Ovary (tissue), 10 donors: ENCODE measurements around the gene CYP2E1. TPM values are rescaled to one million over a fixed set of nuclear protein-coding genes. Genes with fewer than 3 reads are reported as not detected.

ENCODE experiments used
- DNase-seq, 5 donors: peaks; one replicate each; pipeline ENCODE4 v3.0.0-alpha.2; 2019 to 2020
- H3K27ac ChIP-seq, 2 donors: fragments of 200-600 bp; one replicate each; pipeline versions ENCODE4 v1.5.1 to v1.8.0; 2019 to 2022
- H3K27me3 ChIP-seq: fragments of 200-600 bp; one replicate; pipeline ENCODE4 v1.8.0; 2022
- H3K36me3 ChIP-seq: fragments of 200-600 bp; sonication (generic); one replicate; pipeline ENCODE4 v1.5.1; 2019
- H3K4me1 ChIP-seq: one replicate; pipeline ENCODE4 v1.8.1; 2013; ENCODE audit warnings: mild to moderate bottlenecking, moderate library complexity; ENCODE audit not compliant: insufficient read depth
- H3K4me3 ChIP-seq: fragments of 200-600 bp; sonication (generic); one replicate; pipeline ENCODE4 v1.5.1; 2017
- H3K9me3 ChIP-seq, 2 donors: fragments of 200-600 bp in 1 of 2; sonication (generic) in 1 of 2; one replicate each; pipeline versions ENCODE4 v1.5.1 to v1.8.1; 2013 to 2019; ENCODE audit warnings: mild to moderate bottlenecking in 1 of 2, moderate library complexity in 1 of 2
- CTCF ChIP-seq, 3 donors: fragments of 450-650 bp in 2 of 3; fragments of 200-600 bp in 1 of 3; IDR thresholded peaks; one replicate each; pipeline versions ENCODE4 v1.5.1 to v1.8.0; 2016 to 2022; ENCODE audit warnings: antibody characterized with exemption in 3 of 3, mild to moderate bottlenecking in 1 of 3
- EP300 ChIP-seq: sonication (generic); formaldehyde crosslinking; IDR thresholded peaks from one replicate; pipeline ENCODE4 v1.6.1; 2017; ENCODE audit warnings: antibody characterized with exemption
- POLR2A ChIP-seq: fragments of 450-650 bp; IDR thresholded peaks from one replicate; pipeline ENCODE4 v1.6.1; 2017; ENCODE audit warnings: antibody characterized with exemption, mild to moderate bottlenecking, moderate library complexity
- WGBS, 3 donors: extraction: QIAGEN DNeasy Blood & Tissue Kit in 1 of 3; methylation state at CpG; one replicate each; pipeline versions ENCODE4 v1.1.5 to v1.1.7; 2013 to 2017; 5-methylcytosine and 5-hydroxymethylcytosine counted together
- intact Hi-C, 4 donors: fragments of 100-400 bp; cut with DNase I; formaldehyde crosslinking; loops; one replicate each; pipeline versions ENCODE4 v1.11.0 to v1.15.1; 2022 to 2023
- long read RNA-seq, 3 donors: library from polyadenylated mRNA in 2 of 3; unstranded in 2 of 3; transcript quantifications; one replicate each; pipeline ENCODE4 v2.0.0 and lab custom pipeline, GENCODE V29; 2021 to 2026
- polyA plus RNA-seq, 2 donors: library from polyadenylated mRNA; stranded (reverse); fragments of 200-250 nt in 1 of 2; fragments of 350-450 nt in 1 of 2; fragmentation: Illumina TruSeq in 1 of 2; extraction: RNeasy Lipid Tissue Mini Kit (QIAGEN cat#74804) in 1 of 2; gene quantifications; one replicate each; pipeline ENCODE4 v1.2.3, GENCODE V29; 2013 to 2014
- total RNA-seq, 7 donors: library from RNA; depleted of rRNA in 2 of 7; stranded (reverse); fragments of >200 nt in 2 of 7; fragmentation: NEBNext Ultra II Directional in 3 of 7; extraction: Animal tissue kit (Norgen Biotek cat#: 25700) in 3 of 7; gene quantifications; one replicate each; pipeline versions ENCODE4 v1.1.0 to v1.2.4, GENCODE V29; 2016 to 2023
- donor health status: DM: no; HTN: no; CAD: no; lungs with moderate emphysema.
- donor health status: DM: no; HTN: no; CAD: no.
- donor health status: Bipolar disorder and iron deficiency.
- donor health status: DM: yes; HTN: yes; CAD: no.
- donor health status: DM: no; HTN: no; CAD: no.
- donor health status: DM: yes; HTN: yes; CAD: no.

The CYP2E1 gene
- total RNA-seq (1 to 10 TPM in 6 of 7 donors, under 1 TPM in 1; 0.83 to 4.6 (median 3.7) TPM), polyA plus RNA-seq (1 to 10 TPM in 1 of 2 donors, under 1 TPM in 1; 0.96 to 1.6 TPM)
- long read RNA-seq, donor 1, partial matches to known transcripts, result 0 of 3 reads
- long read RNA-seq, donor 1, other reads (novel, unspliced or antisense), result 3 of 3 reads
- long read RNA-seq, donor 2, partial matches to known transcripts, result 94 of 111 reads
- long read RNA-seq, donor 2, other reads (novel, unspliced or antisense), result 17 of 111 reads
- long read RNA-seq, donor 3, partial matches to known transcripts, result 1 of 10 reads
- long read RNA-seq, donor 3, other reads (novel, unspliced or antisense), result 9 of 10 reads

GRCh38 chr10:133526957-133527588, at the start of gene CYP2E1:
TSS of gene CYP2E1 (plus strand) at chr10:133527363. CDS start at chr10:133527396, 33 bp downstream.
- Histone ChIP-seq H3K36me3 (no peaks in the 10 kb centered on the region), H3K27ac (no peak within 1 kb of the TSS), H3K4me1 (peaks cover 3% of the 10 kb centered on the region), H3K9me3 (peaks cover 0 to 4% of the 10 kb centered on the region in 2 donors), H3K27me3 (peaks cover 4% of the 10 kb centered on the region), H3K4me3 (no peak within 1 kb of the TSS)
- intact Hi-C loops, result no loop called here
- no peak for DNase-seq
- TF ChIP-seq EP300, result no peak
- no peak for TF ChIP-seq CTCF (IDR thresholded peaks at IDR 0.05)
- 64 to 77% (median 73%) methylated on average over 16 of the region's 16 CpGs for WGBS, 3 donors

GRCh38 chr10:133481086-133481643, 46.0 kb upstream of the CYP2E1 start:
- no peak for DNase-seq
- intact Hi-C loops, result no loop called here
- H3K9me3 ChIP-seq, result peaks cover 0 to 3% of the 10 kb centered on the region in 2 donors
- no peak overlapping the region for H3K4me3 ChIP-seq
- no peaks in the 10 kb centered on the region for H3K27me3 ChIP-seq
- H3K36me3 ChIP-seq, result no peaks in the 10 kb centered on the region
- WGBS, 3 donors, result 82 to 85% (median 82%) methylated on average over 11 to 12 of the region's 12 CpGs
- no peaks in the 10 kb centered on the region for H3K4me1 ChIP-seq
- no peak overlapping the region for H3K27ac ChIP-seq
- TF ChIP-seq EP300 (no peak), POLR2A (no peak), CTCF (IDR thresholded peaks at IDR 0.05) (no peak)

- Histone ChIP-seq H3K36me3 (no peaks in the 10 kb centered on the region), H3K9me3 (peaks cover 0 to 2% of the 10 kb centered on the region in 2 donors), H3K4me3 (no peak overlapping the region), H3K27me3 (no peaks in the 10 kb centered on the region), H3K4me1 (no peaks in the 10 kb centered on the region), H3K27ac (no peak overlapping the region)
- no peak for DNase-seq
- 80 to 86% (median 84%) methylated on average over 10 of the region's 10 CpGs for WGBS, 3 donors
- TF ChIP-seq POLR2A (no peak), EP300 (no peak), CTCF (IDR thresholded peaks at IDR 0.05) (no peak)
- intact Hi-C loops, result no loop called here
Measured at GRCh38 chr10:133481657-133482056, 45.5 kb upstream of the CYP2E1 start.

- no peaks in the 10 kb centered on the region for H3K4me1 ChIP-seq
- intact Hi-C loops, result no loop called here
- no peaks in the 10 kb centered on the region for H3K36me3 ChIP-seq
- DNase-seq, result no peak
- TF ChIP-seq CTCF (IDR thresholded peaks at IDR 0.05), result no peak
- TF ChIP-seq EP300, result no peak
- no peak for TF ChIP-seq POLR2A
- H3K27me3 ChIP-seq, result no peaks in the 10 kb centered on the region
- H3K4me3 ChIP-seq, result no peak overlapping the region
- no peak overlapping the region for H3K27ac ChIP-seq
- H3K9me3 ChIP-seq, result no peaks in the 10 kb centered on the region
Measured at GRCh38 chr10:133484818-133485217, 42.3 kb upstream of the CYP2E1 start.
